Measurements from ENCODE around the gene SYTL5.

- TF ChIP-seq CTCF (IDR thresholded peaks at IDR 0.05 in 8 of 11, conservative IDR thresholded peaks at IDR 0.05 in 3 of 11) (no peak), POLR2AphosphoS5 (IDR thresholded peaks at IDR 0.05) (no peak), POLR2A (IDR thresholded peaks at IDR 0.05) (no peak)
Observed at GRCh38 chrX:38154818-38155217, 148.5 kb downstream of the SYTL5 start.
